Pulmonary artery endothelial cell (primary cell): ENCODE results near the gene CCDC154. TPM values are rescaled to one million over a fixed set of nuclear protein-coding genes. Genes with fewer than 3 reads are reported as not detected.

ENCODE experiments used
- DNase-seq: peaks from one replicate; pipeline ENCODE4 v3.0.0-alpha.2; 2011; ENCODE audit warnings: low read depth, low spot score
- total RNA-seq: library from RNA; depleted of rRNA; stranded (reverse); fragments of >200 nt; gene quantifications from 2 replicates; pipeline ENCODE4 v1.2.3, GENCODE V29; 2014

The CCDC154 gene
- total RNA-seq, 1 donor from 2014 or later, result 0.13 TPM

- DNase-seq, result no peak
Measured at GRCh38 chr16:1393613-1394176, 50.7 kb downstream of the CCDC154 start.

DNA sequence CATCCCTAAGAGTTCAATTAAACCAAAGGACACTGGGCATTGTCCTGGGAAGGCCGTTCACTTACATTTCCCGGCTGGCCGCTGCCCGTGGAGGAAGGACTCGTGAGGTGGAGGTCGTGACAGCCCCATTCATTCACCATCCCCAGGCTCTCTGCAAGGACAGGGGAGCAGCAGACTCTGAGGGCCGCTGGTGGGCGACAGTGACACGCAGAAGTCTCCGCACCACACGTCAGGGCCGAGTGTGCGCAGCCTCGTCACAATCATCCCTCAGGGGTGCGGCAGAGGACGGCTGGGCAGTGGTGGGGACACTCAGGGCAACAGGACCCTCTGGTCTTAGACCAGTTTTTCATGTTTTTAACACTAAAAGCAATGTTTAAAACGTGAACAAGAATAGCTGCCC lies 51.5 kb downstream of the CCDC154 start:
- no peak for DNase-seq

GRCh38 chr16:1390239-1390779 lies 54.0 kb downstream of the CCDC154 start:
- DNase-seq, result no peak

DNA sequence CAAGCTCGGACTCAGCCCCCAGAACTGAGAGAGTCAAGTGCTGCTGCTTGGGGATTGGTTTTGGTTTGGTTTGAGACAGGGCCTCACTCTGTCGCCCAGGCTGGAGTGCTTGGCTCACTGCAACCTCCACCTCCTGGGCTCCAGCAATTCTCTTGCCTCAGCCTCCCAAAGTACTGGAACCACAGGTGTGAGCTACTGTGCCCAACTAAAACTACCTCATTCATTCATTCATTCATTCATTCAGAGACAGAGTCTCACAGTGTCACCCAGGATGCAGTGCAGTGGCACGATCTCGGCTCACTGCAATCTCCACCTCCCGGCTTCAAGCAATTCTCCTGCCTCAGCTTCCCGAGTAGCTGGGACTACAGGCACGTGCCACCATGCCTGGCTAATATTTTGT lies 54.6 kb downstream of the CCDC154 start:
- DNase-seq, result no peak

GRCh38 chr16:1387331-1387730 lies 57.0 kb downstream of the CCDC154 start:
- DNase-seq, result no peak

- DNase-seq, result no peak
Measured at GRCh38 chr16:1385232-1385631, 59.1 kb downstream of the CCDC154 start.

Other genes with a start within 250 kb of the CCDC154 start
- not detected in 2 replicates for gene TPSG1, start 219.3 kb downstream of the CCDC154 start, total RNA-seq
- not detected in 2 replicates for gene TPSB2, start 214.4 kb downstream of the CCDC154 start, total RNA-seq
- gene TPSAB1, start 203.9 kb downstream of the CCDC154 start, total RNA-seq, result not detected in 2 replicates
- gene TPSD1, start 188.5 kb downstream of the CCDC154 start, total RNA-seq, result not detected in 2 replicates
- 59.1 and 88.7 TPM in 2 replicates for gene UBE2I, start 134.9 kb downstream of the CCDC154 start, total RNA-seq
- 0.46 and 0.53 TPM in 2 replicates for gene BAIAP3, start 110.9 kb downstream of the CCDC154 start, total RNA-seq
- 90.7 and 93.8 TPM in 2 replicates for gene TSR3, start 92.7 kb downstream of the CCDC154 start, total RNA-seq
- 27.0 and 27.5 TPM in 2 replicates for gene GNPTG, start 92.6 kb downstream of the CCDC154 start, total RNA-seq
- 9.2 and 12.0 TPM in 2 replicates for gene UNKL, start 29.9 kb downstream of the CCDC154 start, total RNA-seq
- 21.8 and 22.4 TPM in 2 replicates for gene UQCC4, start 23.8 kb downstream of the CCDC154 start, total RNA-seq
- gene PERCC1, start 13.5 kb downstream of the CCDC154 start, total RNA-seq, result not detected in 2 replicates
- gene CLCN7, start 30.5 kb upstream of the CCDC154 start, total RNA-seq, result 48.3 and 73.8 TPM in 2 replicates
- not detected in 2 replicates for gene PTX4, start 44.4 kb upstream of the CCDC154 start, total RNA-seq
- gene TELO2, start 48.8 kb upstream of the CCDC154 start, total RNA-seq, result 19.1 and 22.9 TPM in 2 replicates
- gene TMEM204, start 89.1 kb upstream of the CCDC154 start, total RNA-seq, result 24.6 and 25.7 TPM in 2 replicates
- 19.8 and 20.8 TPM in 2 replicates for gene IFT140, start 167.5 kb upstream of the CCDC154 start, total RNA-seq
- gene CRAMP1, start 167.8 kb upstream of the CCDC154 start, total RNA-seq, result 6.7 and 9.3 TPM in 2 replicates
- gene JPT2, start 233.7 kb upstream of the CCDC154 start, total RNA-seq, result 45.9 and 81.5 TPM in 2 replicates